ENCODE measurements around the gene SLIT1.
"Not testable (repeated sequence)": the region's sequence is repeated elsewhere in the genome, so short reads cannot be mapped to it uniquely, and the experiment has no call there.

SLIT1 gene

GRCh38 chr10:97033841-97034240, 151.9 kb downstream of the SLIT1 start:
- not testable (repeated sequence) for H3K36me3 ChIP-seq (ENCODE audit: control insufficient read depth, insufficient read depth, low read length); H3K9ac ChIP-seq (ENCODE audit: low read length); H3K27ac ChIP-seq (ENCODE audit: low read depth, low read length); H4K5ac ChIP-seq (ENCODE audit: low read length); H3K27me3 ChIP-seq (ENCODE audit: insufficient read depth, low read length, poor library complexity); H4K8ac ChIP-seq (ENCODE audit: low read depth, low read length); H3K4me3 ChIP-seq (ENCODE audit: low read length); DNase-seq; H3K18ac ChIP-seq (ENCODE audit: low read length); H3K4me2 ChIP-seq (ENCODE audit: low read length); H3K56ac ChIP-seq (ENCODE audit: low read length); H3K79me2 ChIP-seq (ENCODE audit: control insufficient read depth, insufficient read depth, low read length); H2BK5ac ChIP-seq (ENCODE audit: low read length); H2BK15ac ChIP-seq (replicated peaks; ENCODE audit: low read depth); H2AK5ac ChIP-seq (ENCODE audit: low read length); H3K79me1 ChIP-seq (ENCODE audit: low read length); H3K23ac ChIP-seq (ENCODE audit: low read length); H2BK120ac ChIP-seq (ENCODE audit: low read depth, low read length); H3K4me1 ChIP-seq (ENCODE audit: control insufficient read depth, low read depth, low read length); H3K4ac ChIP-seq (ENCODE audit: low read depth, low read length)
- WGBS (ENCODE audit: extremely low coverage, insufficient coverage, low lambda C conversion rate), result no CpG with 5 or more reads among the region's 9 CpGs

- WGBS (ENCODE audit: extremely low coverage, insufficient coverage, low lambda C conversion rate), result no CpG with 5 or more reads among the region's 7 CpGs
- no peak overlapping the region for H3K56ac ChIP-seq (ENCODE audit: low read length)
- H3K18ac ChIP-seq (ENCODE audit: low read length), result no peak overlapping the region
- no peak for DNase-seq
- no peak overlapping the region for H3K23ac ChIP-seq (ENCODE audit: low read length)
- H3K4me2 ChIP-seq (ENCODE audit: low read length), result no peak overlapping the region
- H3K36me3 ChIP-seq (ENCODE audit: control insufficient read depth, insufficient read depth, low read length), result no peaks in the 10 kb centered on the region
- H2AK5ac ChIP-seq (ENCODE audit: low read length), result no peak overlapping the region
- no peak overlapping the region for H4K8ac ChIP-seq (ENCODE audit: low read depth, low read length)
- no peak overlapping the region for H3K9ac ChIP-seq (ENCODE audit: low read length)
- no peak overlapping the region for H2BK15ac ChIP-seq (replicated peaks; ENCODE audit: low read depth)
- no peak overlapping the region for H3K4ac ChIP-seq (ENCODE audit: low read depth, low read length)
- no peak overlapping the region for H3K27ac ChIP-seq (ENCODE audit: low read depth, low read length)
- no peak overlapping the region for H2BK5ac ChIP-seq (ENCODE audit: low read length)
- no peak overlapping the region for H3K4me3 ChIP-seq (ENCODE audit: low read length)
- H3K27me3 ChIP-seq (ENCODE audit: insufficient read depth, low read length, poor library complexity), result no peaks in the 10 kb centered on the region
- H3K79me2 ChIP-seq (ENCODE audit: control insufficient read depth, insufficient read depth, low read length), result no peaks in the 10 kb centered on the region
- H2BK120ac ChIP-seq (ENCODE audit: low read depth, low read length), result no peak overlapping the region
- H3K4me1 ChIP-seq (ENCODE audit: control insufficient read depth, low read depth, low read length), result no peaks in the 10 kb centered on the region
- no peaks in the 10 kb centered on the region for H3K79me1 ChIP-seq (ENCODE audit: low read length)
- H4K5ac ChIP-seq (ENCODE audit: low read length), result no peak overlapping the region
These were observed 153.1 kb downstream of the SLIT1 start for GRCh38 chr10:97032624-97033023.

GRCh38 chr10:97031459-97031858, 154.3 kb downstream of the SLIT1 start:
- Histone ChIP-seq H3K79me1 (ENCODE audit: low read length) (no peaks in the 10 kb centered on the region), H3K27me3 (ENCODE audit: insufficient read depth, low read length, poor library complexity) (no peaks in the 10 kb centered on the region), H3K36me3 (ENCODE audit: control insufficient read depth, insufficient read depth, low read length) (no peaks in the 10 kb centered on the region), H3K4me2 (ENCODE audit: low read length) (no peak overlapping the region), H2BK15ac (replicated peaks; ENCODE audit: low read depth) (no peak overlapping the region), H2AK5ac (ENCODE audit: low read length) (no peak overlapping the region), H3K56ac (ENCODE audit: low read length) (no peak overlapping the region), H3K23ac (ENCODE audit: low read length) (no peak overlapping the region), H4K5ac (ENCODE audit: low read length) (no peak overlapping the region), H3K4ac (ENCODE audit: low read depth, low read length) (no peak overlapping the region), H3K18ac (ENCODE audit: low read length) (no peak overlapping the region), H4K8ac (ENCODE audit: low read depth, low read length) (no peak overlapping the region), H3K9ac (ENCODE audit: low read length) (no peak overlapping the region), H3K79me2 (ENCODE audit: control insufficient read depth, insufficient read depth, low read length) (no peaks in the 10 kb centered on the region), H3K4me3 (ENCODE audit: low read length) (no peak overlapping the region), H2BK5ac (ENCODE audit: low read length) (no peak overlapping the region), H3K4me1 (ENCODE audit: control insufficient read depth, low read depth, low read length) (no peaks in the 10 kb centered on the region), H3K27ac (ENCODE audit: low read depth, low read length) (no peak overlapping the region), H2BK120ac (ENCODE audit: low read depth, low read length) (no peak overlapping the region)
- no CpG with 5 or more reads among the region's 11 CpGs for WGBS (ENCODE audit: extremely low coverage, insufficient coverage, low lambda C conversion rate)
- DNase-seq, result no peak

GRCh38 chr10:97030894-97031293, 154.9 kb downstream of the SLIT1 start:
- Histone ChIP-seq H3K9ac (ENCODE audit: low read length) (no peak overlapping the region), H2BK5ac (ENCODE audit: low read length) (no peak overlapping the region), H3K27ac (ENCODE audit: low read depth, low read length) (no peak overlapping the region), H3K4ac (ENCODE audit: low read depth, low read length) (no peak overlapping the region), H3K4me2 (ENCODE audit: low read length) (no peak overlapping the region), H4K5ac (ENCODE audit: low read length) (no peak overlapping the region), H2BK120ac (ENCODE audit: low read depth, low read length) (no peak overlapping the region), H4K8ac (ENCODE audit: low read depth, low read length) (no peak overlapping the region), H3K4me1 (ENCODE audit: control insufficient read depth, low read depth, low read length) (no peaks in the 10 kb centered on the region), H3K23ac (ENCODE audit: low read length) (no peak overlapping the region), H3K79me1 (ENCODE audit: low read length) (no peaks in the 10 kb centered on the region), H3K4me3 (ENCODE audit: low read length) (no peak overlapping the region), H3K56ac (ENCODE audit: low read length) (no peak overlapping the region), H3K27me3 (ENCODE audit: insufficient read depth, low read length, poor library complexity) (no peaks in the 10 kb centered on the region), H3K79me2 (ENCODE audit: control insufficient read depth, insufficient read depth, low read length) (no peaks in the 10 kb centered on the region), H2BK15ac (replicated peaks; ENCODE audit: low read depth) (no peak overlapping the region), H3K18ac (ENCODE audit: low read length) (no peak overlapping the region), H3K36me3 (ENCODE audit: control insufficient read depth, insufficient read depth, low read length) (no peaks in the 10 kb centered on the region), H2AK5ac (ENCODE audit: low read length) (no peak overlapping the region)
- WGBS (ENCODE audit: extremely low coverage, insufficient coverage, low lambda C conversion rate), result no CpG with 5 or more reads among the region's 6 CpGs
- DNase-seq, result no peak

- Histone ChIP-seq H4K5ac (ENCODE audit: low read length) (no peak overlapping the region), H2BK120ac (ENCODE audit: low read depth, low read length) (no peak overlapping the region), H4K8ac (ENCODE audit: low read depth, low read length) (no peak overlapping the region), H3K79me1 (ENCODE audit: low read length) (no peaks in the 10 kb centered on the region), H3K36me3 (ENCODE audit: control insufficient read depth, insufficient read depth, low read length) (no peaks in the 10 kb centered on the region), H2AK5ac (ENCODE audit: low read length) (no peak overlapping the region), H2BK5ac (ENCODE audit: low read length) (no peak overlapping the region), H3K27ac (ENCODE audit: low read depth, low read length) (no peak overlapping the region), H3K23ac (ENCODE audit: low read length) (no peak overlapping the region), H2BK15ac (replicated peaks; ENCODE audit: low read depth) (no peak overlapping the region), H3K4me3 (ENCODE audit: low read length) (no peak overlapping the region), H3K4me2 (ENCODE audit: low read length) (no peak overlapping the region), H3K18ac (ENCODE audit: low read length) (no peak overlapping the region), H3K27me3 (ENCODE audit: insufficient read depth, low read length, poor library complexity) (no peaks in the 10 kb centered on the region), H3K4ac (ENCODE audit: low read depth, low read length) (no peak overlapping the region), H3K79me2 (ENCODE audit: control insufficient read depth, insufficient read depth, low read length) (no peaks in the 10 kb centered on the region), H3K9ac (ENCODE audit: low read length) (no peak overlapping the region), H3K4me1 (ENCODE audit: control insufficient read depth, low read depth, low read length) (no peaks in the 10 kb centered on the region), H3K56ac (ENCODE audit: low read length) (no peak overlapping the region)
- WGBS (ENCODE audit: extremely low coverage, insufficient coverage, low lambda C conversion rate), result no CpG with 5 or more reads among the region's 3 CpGs
- no peak for DNase-seq
These were observed 156.5 kb downstream of the SLIT1 start for GRCh38 chr10:97029271-97029670.

- H2AK5ac ChIP-seq (ENCODE audit: low read length), result no peak overlapping the region
- no peak overlapping the region for H4K8ac ChIP-seq (ENCODE audit: low read depth, low read length)
- no peaks in the 10 kb centered on the region for H3K79me2 ChIP-seq (ENCODE audit: control insufficient read depth, insufficient read depth, low read length)
- H3K18ac ChIP-seq (ENCODE audit: low read length), result no peak overlapping the region
- no peak overlapping the region for H3K23ac ChIP-seq (ENCODE audit: low read length)
- no peak overlapping the region for H2BK15ac ChIP-seq (replicated peaks; ENCODE audit: low read depth)
- WGBS (ENCODE audit: extremely low coverage, insufficient coverage, low lambda C conversion rate), result no CpG with 5 or more reads among the region's 3 CpGs
- H2BK5ac ChIP-seq (ENCODE audit: low read length), result no peak overlapping the region
- H3K9ac ChIP-seq (ENCODE audit: low read length), result no peak overlapping the region
- no peak overlapping the region for H3K4ac ChIP-seq (ENCODE audit: low read depth, low read length)
- H3K36me3 ChIP-seq (ENCODE audit: control insufficient read depth, insufficient read depth, low read length), result no peaks in the 10 kb centered on the region
- no peak for DNase-seq
- H2BK120ac ChIP-seq (ENCODE audit: low read depth, low read length), result no peak overlapping the region
- H3K27ac ChIP-seq (ENCODE audit: low read depth, low read length), result no peak overlapping the region
- H3K4me2 ChIP-seq (ENCODE audit: low read length), result no peak overlapping the region
- no peak overlapping the region for H3K56ac ChIP-seq (ENCODE audit: low read length)
- no peak overlapping the region for H3K4me3 ChIP-seq (ENCODE audit: low read length)
- H3K27me3 ChIP-seq (ENCODE audit: insufficient read depth, low read length, poor library complexity), result no peaks in the 10 kb centered on the region
- no peaks in the 10 kb centered on the region for H3K79me1 ChIP-seq (ENCODE audit: low read length)
- H3K4me1 ChIP-seq (ENCODE audit: control insufficient read depth, low read depth, low read length), result no peaks in the 10 kb centered on the region
- H4K5ac ChIP-seq (ENCODE audit: low read length), result no peak overlapping the region
These were observed 157.0 kb downstream of the SLIT1 start for GRCh38 chr10:97028832-97029178.
